ENCODE results near the gene GPATCH2. TPM values are rescaled to one million over a fixed set of nuclear protein-coding genes. Genes with fewer than 3 reads are reported as not detected.

GPATCH2 gene
- total and polyA plus RNA-seq, 10 of the 15 experiments (the other 5 are each of a cell fraction or from before 2014, with no cell fraction given): 3.2 to 12.2 (median 5.4) TPM

- no peak for TF ChIP-seq NKRF (conservative IDR thresholded peaks at IDR 0.05)
Observed at GRCh38 chr1:217528271-217528670, 102.6 kb downstream of the GPATCH2 start (continued).

GRCh38 chr1:217527151-217527550 is 103.7 kb downstream of the GPATCH2 start:
- POLR2A ChIA-PET: no interaction called here

More at GRCh38 chr1:217527151-217527550, 103.7 kb downstream of the GPATCH2 start:
- in situ Hi-C loops (cut with MboI) (no loop called here), intact Hi-C loops (cut with micrococcal nuclease; ENCODE audit: unreplicated experiment) (no loop called here)
- FAIRE-seq (no peak), ATAC-seq (no peak), DNase-seq (ENCODE audit: low read depth, low spot score) (no peak)
- ChIA-PET SMC1A (ENCODE audit: uncharacterized antibody, unreplicated experiment) (interaction anchor here (1.1 kb wide), 1 partner anchor 23 kb away, joined by 3 read pairs; no protein-coding TSS in a partner anchor), CTCF (no interaction called here), RAD21 (ENCODE audit: unreplicated experiment) (no interaction called here)
- H3K27me3 ChIP-seq (replicated peaks in 1 of 2; ENCODE audit: control insufficient read depth in 2 of 2, insufficient read depth in 2 of 2, low read length in 1 of 2): no peaks in the 10 kb centered on the region
- H2AFZ ChIP-seq (ENCODE audit: control insufficient read depth, low read depth, low read length): no peak overlapping the region
- BruUV-seq (replicated peaks): no TSS peak
- no peak overlapping the region for H3K27ac ChIP-seq (ENCODE audit: control insufficient read depth, insufficient read depth)
- no peak overlapping the region for H3K4me3 ChIP-seq
- no peaks in the 10 kb centered on the region for H3K36me3 ChIP-seq (ENCODE audit: control insufficient read depth in 2 of 2, insufficient read depth in 2 of 2, low read length in 1 of 2)
- no peaks in the 10 kb centered on the region for H3K4me1 ChIP-seq (ENCODE audit: control insufficient read depth, insufficient read depth, low read length)
- H3K79me2 ChIP-seq (ENCODE audit: control insufficient read depth, insufficient read depth, low read length): no peaks in the 10 kb centered on the region
- H3K9me3 ChIP-seq (replicated peaks; ENCODE audit: control insufficient read depth, insufficient read depth, low read length): no peaks in the 10 kb centered on the region; the same call in 2 of the 3 replicates
- no peak overlapping the region for H3K4me2 ChIP-seq (ENCODE audit: control insufficient read depth, insufficient read depth)
- no peak overlapping the region for H3K9ac ChIP-seq (ENCODE audit: control insufficient read depth, insufficient read depth, low read length)
- no peak for TF ChIP-seq ESRRA (IDR thresholded peaks at IDR 0.05; ENCODE audit: low read length)
- no peak for TF ChIP-seq PAX8 (IDR thresholded peaks at IDR 0.05)
- TF ChIP-seq TARDBP (IDR thresholded peaks at IDR 0.05; ENCODE audit: borderline replicate concordance): no peak
- TF ChIP-seq PKNOX1 (IDR thresholded peaks at IDR 0.05): no peak
- TF ChIP-seq ATF2 (IDR thresholded peaks at IDR 0.05; ENCODE audit: low read length): no peak
- no peak for TF ChIP-seq RCOR1 (conservative IDR thresholded peaks at IDR 0.05; ENCODE audit: low read depth, low read length)
- no peak for TF ChIP-seq TBL1XR1 (IDR thresholded peaks at IDR 0.05; ENCODE audit: low read depth, low read length)
- TF ChIP-seq E2F8 (IDR thresholded peaks at IDR 0.05; ENCODE audit: low read depth, partially characterized antibody): no peak
- no peak for TF ChIP-seq EP300 (IDR thresholded peaks at IDR 0.05; ENCODE audit: borderline replicate concordance in 1 of 2, control insufficient read depth in 1 of 2, low read depth in 2 of 2, low read length in 2 of 2)
- TF ChIP-seq BCL11A (IDR thresholded peaks at IDR 0.05; ENCODE audit: low read depth, low read length): no peak
- no peak for TF ChIP-seq ZBED1 (IDR thresholded peaks at IDR 0.05; ENCODE audit: borderline replicate concordance)
- TF ChIP-seq YY1 (IDR thresholded peaks at IDR 0.05; ENCODE audit: low read depth, low read length): no peak
- no peak for TF ChIP-seq JUNB (IDR thresholded peaks at IDR 0.05)
- no peak for TF ChIP-seq HDGF (IDR thresholded peaks at IDR 0.05)
- no peak for TF ChIP-seq NFIC (IDR thresholded peaks at IDR 0.05; ENCODE audit: low read depth, low read length)
- no peak for TF ChIP-seq DPF2 (IDR thresholded peaks at IDR 0.05)
- H4K20me1 ChIP-seq (ENCODE audit: control insufficient read depth, insufficient read depth): no peaks in the 10 kb centered on the region
- 75% methylated on average over 2 of the region's 2 CpGs for WGBS (ENCODE audit: insufficient coverage, insufficient replicate concordance, low lambda C conversion rate, missing lambda C conversion rate)

Data from GM12878 (cell line).